Measurements from ENCODE around the gene UBE2O.

The UBE2O gene

GRCh38 chr17:76437467-76438402 lies 15.2 kb downstream of the UBE2O start:
- DNase-seq: no peak

- DNase-seq: no peak
These were observed 17.2 kb downstream of the UBE2O start for GRCh38 chr17:76435751-76436150.

- DNase-seq: no peak
These were observed 18.1 kb downstream of the UBE2O start for GRCh38 chr17:76434870-76435269.

- DNase-seq: no peak
These were observed 19.3 kb downstream of the UBE2O start for GRCh38 chr17:76433693-76434092.

- DNase-seq: no peak
These were observed 20.1 kb downstream of the UBE2O start for GRCh38 chr17:76432712-76433336.

GRCh38 chr17:76432004-76432403 lies 20.9 kb downstream of the UBE2O start:
- no peak for DNase-seq

GRCh38 chr17:76431509-76431908 lies 21.4 kb downstream of the UBE2O start:
- DNase-seq: no peak

- no peak for DNase-seq
These were observed 24.4 kb downstream of the UBE2O start for GRCh38 chr17:76428511-76428910.

GRCh38 chr17:76427501-76428231 lies 25.3 kb downstream of the UBE2O start:
- no peak for DNase-seq

GRCh38 chr17:76426853-76427252 lies 26.1 kb downstream of the UBE2O start:
- DNase-seq: no peak

GRCh38 chr17:76422860-76423259 lies 30.1 kb downstream of the UBE2O start:
- DNase-seq: no peak

GRCh38 chr17:76422406-76422805 lies 30.5 kb downstream of the UBE2O start:
- DNase-seq: no peak

- DNase-seq: no peak
These were observed 31.9 kb downstream of the UBE2O start for GRCh38 chr17:76421044-76421407.

GRCh38 chr17:76420356-76421043 lies 32.5 kb downstream of the UBE2O start:
- DNase-seq: no peak

- DNase-seq: no peak
These were observed 33.2 kb downstream of the UBE2O start for GRCh38 chr17:76419576-76420260.

GRCh38 chr17:76417499-76418143 lies 35.3 kb downstream of the UBE2O start:
- peak; percentile 24 for DNase-seq

GRCh38 chr17:76416899-76417298 lies 36.1 kb downstream of the UBE2O start:
- DNase-seq: no peak

GRCh38 chr17:76416457-76416856 lies 36.5 kb downstream of the UBE2O start:
- DNase-seq: no peak

GRCh38 chr17:76415786-76416185 lies 37.2 kb downstream of the UBE2O start:
- no peak for DNase-seq

GRCh38 chr17:76414334-76415295 lies 38.3 kb downstream of the UBE2O start:
- peak; percentile 8 for DNase-seq

- no peak for DNase-seq
These were observed 41.7 kb downstream of the UBE2O start for GRCh38 chr17:76411247-76411646.
